HG03354 (cell line): ENCODE measurements around the gene SKOR1.

ENCODE experiments used
- ATAC-seq: cut with Tn5 transposase; IDR thresholded peaks from one replicate; pipeline ENCODE4 v1.9.1; 2021; ENCODE audit warnings: mild to moderate bottlenecking; ENCODE audit not compliant: unreplicated experiment, poor library complexity, severe bottlenecking

The SKOR1 gene

DNA sequence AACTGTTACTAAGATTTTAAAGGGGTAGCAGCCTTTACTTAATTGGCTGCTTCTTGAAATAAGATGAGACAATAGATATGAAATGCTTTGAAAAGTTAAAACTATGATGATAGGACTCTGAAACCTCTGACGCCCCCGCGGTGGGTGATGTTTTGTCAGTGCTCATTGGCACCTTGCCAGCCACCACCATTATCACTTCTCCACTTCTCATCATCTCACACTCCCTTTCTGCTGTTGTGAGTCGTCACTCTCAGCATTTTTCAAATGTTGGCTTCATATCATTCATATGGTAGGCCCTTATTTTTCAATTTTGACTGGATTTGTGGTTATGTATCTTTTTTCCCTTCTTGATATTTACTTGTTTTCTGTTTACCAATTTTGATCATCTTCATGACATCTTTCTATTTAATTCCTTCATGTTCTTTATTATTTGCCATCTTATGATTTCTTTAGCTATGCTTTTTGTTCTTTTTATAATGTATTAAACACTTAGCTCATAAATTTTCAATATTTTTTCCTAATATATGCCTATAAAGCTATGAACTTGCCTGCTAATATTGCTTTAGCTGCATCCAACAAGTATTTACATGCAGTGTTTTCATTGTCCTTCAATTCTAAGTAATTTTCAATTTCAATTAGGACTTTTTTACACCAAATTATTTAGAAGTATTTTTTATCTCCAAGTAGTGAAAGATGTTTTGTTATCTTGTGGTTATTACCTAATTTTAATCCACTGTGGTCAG, 30.3 kb upstream of the SKOR1 start:
- no peak for ATAC-seq

DNA sequence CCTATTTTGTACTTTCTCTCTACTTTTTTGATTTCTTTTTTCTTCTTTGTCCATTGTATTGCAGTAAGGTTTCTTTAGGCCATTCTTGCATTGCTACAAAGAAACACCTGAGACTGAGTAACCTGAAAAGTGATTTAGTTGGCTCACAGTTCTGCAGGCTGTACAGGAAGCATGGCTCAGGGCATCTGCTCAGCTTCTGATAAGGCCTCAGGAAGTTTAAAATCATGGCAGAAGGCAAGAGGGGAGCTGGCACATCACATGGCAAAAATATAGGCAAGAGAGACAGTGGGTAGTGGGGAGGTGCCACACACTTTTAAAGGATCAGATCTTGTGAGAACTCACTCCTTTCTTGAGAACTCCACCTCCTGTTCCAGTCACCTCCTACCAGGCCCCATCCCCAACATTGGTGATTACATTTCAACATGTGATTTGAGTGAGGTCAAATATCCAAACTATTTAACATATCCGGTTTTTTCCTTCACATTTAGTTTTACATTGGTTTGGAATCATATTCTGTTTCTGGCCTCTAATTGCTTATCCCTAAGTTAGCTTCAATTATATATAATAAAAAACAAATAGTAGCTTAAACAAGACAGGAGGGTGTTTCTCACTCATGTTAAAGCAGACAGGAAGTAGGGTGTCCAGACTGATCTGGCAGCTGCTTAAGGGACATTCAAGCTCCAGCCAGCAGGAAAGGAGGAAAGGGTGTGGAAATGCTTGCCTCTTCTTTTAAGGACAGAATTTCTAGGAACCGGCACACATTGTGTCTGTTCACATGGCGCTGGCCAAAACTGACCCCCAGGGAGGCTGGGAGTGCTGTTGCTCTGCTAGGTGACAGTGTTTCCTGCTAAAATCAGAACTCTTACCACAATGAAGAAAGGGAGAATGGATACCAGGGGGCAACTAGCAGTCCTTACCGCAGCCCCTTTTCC, 28.8 kb upstream of the SKOR1 start:
- ATAC-seq = no peak

DNA sequence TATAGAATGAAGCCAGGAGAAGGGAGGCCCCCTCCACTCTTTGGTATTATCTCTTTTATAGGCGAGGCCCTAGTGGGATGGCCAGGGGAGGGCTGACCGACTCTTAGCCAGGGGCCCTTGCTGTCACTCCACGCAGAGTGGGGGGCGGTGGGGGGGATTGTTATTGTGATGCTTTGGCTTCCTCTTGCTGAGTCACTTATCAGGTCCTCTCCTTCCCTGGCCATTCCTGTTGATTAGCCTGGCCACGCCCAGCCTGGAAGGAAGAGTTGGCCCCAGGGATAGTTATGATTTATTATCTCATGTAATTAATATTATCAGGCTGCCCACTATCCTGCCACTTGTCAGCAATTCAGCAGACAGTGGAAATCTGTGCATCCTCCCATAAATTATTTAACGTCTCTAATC, 25.5 kb upstream of the SKOR1 start:
- no peak for ATAC-seq

DNA sequence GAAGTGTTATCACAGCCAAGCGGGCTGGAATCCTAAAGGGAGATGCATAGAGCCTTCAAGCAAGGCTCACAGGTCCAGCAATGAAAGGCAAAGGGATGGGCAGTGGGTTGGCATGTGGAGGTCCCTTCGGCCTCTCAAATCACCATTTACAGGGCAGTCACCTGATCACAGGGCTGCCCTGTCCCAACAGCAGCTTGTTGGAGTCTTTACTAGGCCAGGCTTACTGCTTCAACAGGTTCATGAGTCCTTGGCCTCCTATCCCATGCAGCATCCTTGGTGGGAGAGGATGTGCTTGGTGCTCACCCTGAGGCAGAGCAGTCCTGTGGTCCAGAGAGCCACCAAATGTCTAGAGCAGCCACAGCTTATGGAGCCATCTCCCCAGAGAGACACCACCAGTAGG, 24.2 kb upstream of the SKOR1 start:
- ATAC-seq = no peak

DNA sequence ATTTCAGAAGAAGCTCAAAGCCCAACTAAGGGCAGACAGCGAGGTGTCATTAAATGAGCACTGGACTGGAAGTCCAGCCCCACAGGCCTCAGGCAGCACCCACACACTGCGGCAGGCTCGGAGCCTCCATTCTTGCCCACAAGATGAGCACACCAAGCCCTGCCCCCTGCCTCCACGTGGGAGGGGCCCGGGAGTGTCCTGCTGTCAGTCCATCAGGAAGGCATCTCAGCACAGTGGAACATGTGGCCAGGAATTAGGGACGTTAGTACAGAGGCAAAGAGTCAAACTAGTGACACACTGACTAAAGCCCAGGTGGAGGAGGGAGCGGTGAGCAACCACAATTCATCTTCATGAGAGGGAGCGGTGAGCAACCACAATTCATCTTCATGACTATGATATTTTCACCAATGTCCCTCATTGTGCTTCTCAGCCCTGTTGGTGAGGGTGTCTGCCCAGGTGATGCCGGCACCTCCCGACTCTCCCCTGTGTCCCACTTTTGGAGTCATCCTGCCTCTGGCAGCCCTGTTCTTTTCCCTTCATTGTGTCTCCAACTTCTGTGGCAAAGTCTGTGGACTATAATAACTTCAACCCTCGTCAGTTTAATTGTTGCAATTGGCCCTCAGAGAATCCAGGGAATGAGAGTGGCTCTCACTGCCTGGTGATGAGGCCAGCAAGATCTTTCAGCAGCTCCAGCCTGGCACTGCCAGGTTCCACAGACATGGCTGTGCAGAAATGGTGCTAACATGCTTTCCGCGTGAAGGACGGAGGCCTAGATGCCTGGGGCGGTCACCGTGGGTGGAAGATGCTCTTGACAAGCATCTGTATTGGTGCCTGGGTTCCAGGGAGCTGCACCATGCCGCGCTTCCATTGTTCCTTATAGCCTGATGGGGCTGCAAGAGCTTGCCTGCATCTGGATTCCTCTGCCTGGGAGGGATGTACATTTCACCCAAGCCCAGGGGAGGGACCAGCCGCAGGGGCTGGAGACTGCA, 23.1 kb upstream of the SKOR1 start:
- ATAC-seq = no peak

DNA sequence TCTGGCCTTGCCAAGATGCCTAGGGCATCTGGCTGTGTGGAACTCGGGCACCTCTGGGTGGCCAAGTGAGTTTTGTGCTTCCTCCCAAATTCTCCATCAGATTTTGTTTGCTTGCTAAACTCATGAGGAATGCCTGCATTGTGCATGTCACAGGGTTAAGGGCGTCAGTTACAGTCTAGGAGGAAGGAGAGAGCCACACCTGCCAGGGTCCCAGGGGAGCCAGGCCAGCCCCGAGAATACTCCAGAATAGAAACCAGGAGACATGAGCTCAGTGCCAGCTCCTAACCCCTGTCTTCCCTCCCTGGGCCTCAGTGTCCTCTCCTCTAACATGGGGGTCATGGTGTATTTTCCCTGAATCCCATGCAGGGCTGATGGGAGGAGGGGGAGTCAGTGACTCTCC, 22.0 kb upstream of the SKOR1 start:
- no peak for ATAC-seq

DNA sequence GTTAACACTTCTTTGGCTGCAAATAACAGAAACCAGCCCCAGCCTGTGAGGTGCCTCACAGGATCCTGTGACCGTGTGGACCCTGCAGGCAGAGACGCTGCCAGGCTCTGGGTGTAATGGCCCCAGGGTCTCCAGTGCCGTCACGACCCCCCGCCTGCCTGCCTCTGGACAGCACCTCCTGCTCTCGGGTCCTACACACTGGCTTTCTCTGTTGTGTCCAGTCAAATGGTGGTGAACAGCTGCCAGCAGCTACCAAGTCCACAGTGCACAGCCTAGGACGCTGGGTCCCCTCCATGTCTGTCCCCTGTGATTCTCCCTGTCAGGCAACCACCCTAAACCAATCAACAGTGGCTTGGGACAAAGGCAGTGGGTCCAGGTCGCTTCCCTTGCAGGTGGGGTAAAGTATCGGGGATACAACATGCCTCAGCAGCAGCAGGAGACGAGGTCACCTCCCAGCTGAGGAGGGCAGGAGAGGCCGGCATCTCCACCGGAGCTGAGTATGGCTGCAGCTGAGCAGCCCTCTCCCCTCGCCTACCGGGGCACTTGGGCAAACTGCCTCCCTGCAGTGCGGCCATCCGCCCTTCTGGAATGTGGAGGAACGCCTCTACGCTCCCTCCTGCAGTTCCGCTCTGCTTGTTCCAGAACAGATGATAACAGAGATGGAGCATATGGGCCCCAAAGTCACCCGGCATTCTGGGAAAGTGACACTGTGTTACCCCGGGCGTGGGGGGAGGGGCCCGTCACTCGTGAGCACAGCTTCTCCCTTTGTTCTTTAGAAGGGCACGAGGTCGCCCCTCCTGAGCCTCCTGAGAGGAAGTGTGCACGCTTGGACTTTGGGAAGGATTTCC, 21.1 kb upstream of the SKOR1 start:
- no peak for ATAC-seq

GRCh38 chr15:67805008-67805665, 20.2 kb upstream of the SKOR1 start:
- no peak for ATAC-seq

- ATAC-seq = no peak
Measured at GRCh38 chr15:67805666-67806516, 19.4 kb upstream of the SKOR1 start.

DNA sequence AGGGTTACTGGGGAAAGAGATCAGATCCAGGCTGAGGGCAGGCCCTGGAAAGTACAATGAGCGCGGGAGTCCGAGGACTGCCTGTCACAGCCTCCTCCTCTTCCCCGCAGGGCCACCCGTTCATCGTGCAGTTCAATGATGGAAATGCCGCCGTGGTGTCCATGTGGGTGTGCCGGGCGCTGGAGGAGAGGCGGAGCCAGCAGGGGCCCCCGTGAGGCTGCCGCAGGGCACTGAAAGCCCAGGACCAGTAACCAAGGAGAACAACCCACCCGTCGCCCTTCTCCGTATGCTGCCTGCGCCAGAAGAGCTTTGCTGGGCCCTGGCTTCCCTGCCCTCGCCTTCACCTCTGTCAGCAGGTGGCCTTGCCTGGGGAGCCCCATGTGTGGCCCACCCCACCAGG, 18.8 kb upstream of the SKOR1 start:
- no peak for ATAC-seq

GRCh38 chr15:67807141-67807540, 18.2 kb upstream of the SKOR1 start:
- no peak for ATAC-seq

DNA sequence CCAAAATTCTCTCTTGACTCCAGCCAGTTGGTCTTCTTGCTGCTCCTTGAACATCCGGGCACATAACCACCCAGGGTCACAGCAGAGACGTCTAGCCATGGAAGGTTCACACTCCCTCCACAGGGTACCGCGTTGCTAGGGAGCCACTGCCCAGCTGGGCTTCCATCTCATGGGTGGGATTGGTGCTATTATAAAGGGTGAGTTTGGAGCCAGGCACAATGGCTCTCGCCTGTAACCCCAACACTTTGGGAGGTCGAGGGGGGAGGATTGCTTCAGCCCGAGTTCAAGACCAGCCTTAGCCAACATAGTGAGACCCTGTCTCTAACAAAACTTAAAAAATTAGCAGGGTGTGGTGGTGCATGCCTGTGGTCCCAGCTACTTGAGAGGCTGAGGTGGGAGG, 17.5 kb upstream of the SKOR1 start:
- no peak for ATAC-seq

- no peak for ATAC-seq
Measured at GRCh38 chr15:67808821-67809220, 16.5 kb upstream of the SKOR1 start.

DNA sequence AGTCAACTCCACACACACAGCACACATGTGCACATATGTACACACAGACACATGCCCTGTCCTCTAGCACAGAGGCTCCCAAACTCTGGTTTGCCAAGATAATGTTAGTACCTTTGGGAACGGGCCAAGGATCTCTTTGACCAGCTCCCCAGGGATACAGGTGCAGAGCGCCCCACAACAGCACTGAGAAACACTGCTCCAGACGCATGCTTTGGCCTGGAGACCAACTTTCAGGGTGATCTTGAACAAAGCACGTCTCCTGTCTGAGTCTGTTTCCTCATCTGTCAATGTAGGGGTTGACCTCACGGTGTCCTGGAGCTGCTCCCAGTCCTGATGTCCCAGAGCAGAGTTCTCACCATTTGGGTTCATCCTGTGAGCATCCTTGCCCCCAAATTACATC, 15.9 kb upstream of the SKOR1 start:
- ATAC-seq = no peak

DNA sequence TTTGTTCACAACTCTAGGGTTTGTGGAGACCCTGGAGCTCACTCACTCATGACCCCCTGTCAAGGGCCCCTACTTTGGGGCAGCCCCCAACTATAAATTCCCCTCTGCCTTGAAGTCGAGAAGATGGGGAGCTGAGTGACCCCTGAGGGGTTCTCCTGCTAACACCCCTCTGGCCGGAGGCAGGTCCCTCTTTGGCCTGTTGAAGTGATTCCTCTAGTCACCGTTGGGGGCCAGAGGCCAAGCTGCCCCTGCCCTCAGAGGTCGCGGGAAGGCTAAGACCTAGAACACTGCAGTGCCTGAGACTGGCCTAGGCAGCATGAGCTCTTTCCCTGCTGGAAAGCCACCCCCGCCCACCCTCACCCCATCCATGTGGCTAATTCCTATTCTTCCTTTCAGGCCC, 15.4 kb upstream of the SKOR1 start:
- ATAC-seq = no peak

DNA sequence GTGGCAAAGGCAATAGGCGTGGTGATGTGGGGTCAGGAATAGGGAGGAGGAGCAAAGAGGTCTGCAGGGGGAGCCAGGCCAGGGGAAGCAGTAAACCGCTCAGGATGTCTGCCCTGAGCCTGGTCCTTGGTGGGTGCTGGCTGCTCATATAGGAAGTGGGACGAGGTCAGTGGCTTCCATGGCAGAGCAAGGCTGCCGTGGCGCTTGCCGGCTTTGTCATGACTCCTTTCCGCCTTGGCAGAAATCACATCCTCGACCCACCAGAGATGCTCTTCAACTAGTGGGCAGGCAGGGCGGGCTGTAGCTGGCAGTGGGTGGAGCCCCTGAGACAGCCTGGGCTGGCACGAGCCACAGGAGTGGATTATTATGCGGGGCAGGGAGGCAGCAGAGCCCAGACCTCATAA, 13.1 kb upstream of the SKOR1 start:
- no peak for ATAC-seq

- no peak for ATAC-seq
Measured at GRCh38 chr15:67813104-67813634, 12.1 kb upstream of the SKOR1 start.
